HUES64 (cell line): ENCODE measurements around the gene CIART.

Source experiments
- H3K27ac ChIP-seq: 2 replicates; pipeline ENCODE4 v1.7.0; 2013; ENCODE audit warnings: low read depth, low read length, inconsistent platforms
- H3K27me3 ChIP-seq: 2 replicates; pipeline ENCODE4 v1.6.1; 2013; ENCODE audit warnings: mild to moderate bottlenecking, low read length; ENCODE audit not compliant: insufficient read depth
- H3K36me3 ChIP-seq: 2 replicates; pipeline ENCODE4 v1.6.1; 2013; ENCODE audit warnings: mild to moderate bottlenecking, low read length; ENCODE audit not compliant: insufficient read depth
- H3K4me1 ChIP-seq: 2 replicates; pipeline ENCODE4 v1.6.1; 2013; ENCODE audit warnings: mild to moderate bottlenecking, low read length, moderate library complexity; ENCODE audit not compliant: insufficient read depth
- H3K4me3 ChIP-seq: 2 replicates; pipeline ENCODE4 v1.5.1; 2013; ENCODE audit warnings: mild to moderate bottlenecking, low read length, moderate library complexity
- H3K9ac ChIP-seq: 2 replicates; pipeline ENCODE4 v1.6.1; 2013; ENCODE audit warnings: mild to moderate bottlenecking, low read depth, low read length
- H3K9me3 ChIP-seq: 2 replicates; pipeline ENCODE4 v1.6.1; 2013; ENCODE audit warnings: low read depth, low read length; ENCODE audit not compliant: insufficient read depth
- WGBS: fragments of 150-250, 120-280 bp; methylation state at CpG from one replicate; pipeline ENCODE4 v1.1.7; 2013; ENCODE audit warnings: missing lambda C conversion rate; 5-methylcytosine and 5-hydroxymethylcytosine counted together

Gene CIART

GRCh38 chr1:150237746-150238145 is 44.6 kb upstream of the CIART start:
- Histone ChIP-seq H3K4me1 (peaks cover 19% of the 10 kb centered on the region), H3K27ac (no peak overlapping the region), H3K9ac (no peak overlapping the region), H3K27me3 (no peaks in the 10 kb centered on the region), H3K36me3 (0 out of 2 replicates have a peak, but pooled peaks cover 3% of the 10 kb centered on the region), H3K4me3 (no peak overlapping the region), H3K9me3 (no peaks in the 10 kb centered on the region)
- 85% methylated on average over 20 of the region's 21 CpGs for WGBS

GRCh38 chr1:150243003-150243402 is 39.4 kb upstream of the CIART start:
- Histone ChIP-seq H3K27ac (no peak overlapping the region), H3K4me1 (no peaks in the 10 kb centered on the region), H3K9ac (no peak overlapping the region), H3K9me3 (no peaks in the 10 kb centered on the region), H3K36me3 (no peaks in the 10 kb centered on the region), H3K27me3 (no peaks in the 10 kb centered on the region), H3K4me3 (no peak overlapping the region)
- WGBS: 96% methylated on average over 3 of the region's 3 CpGs

GRCh38 chr1:150249936-150250335 is 32.4 kb upstream of the CIART start:
- H3K9ac ChIP-seq: no peak overlapping the region
- H3K27ac ChIP-seq: no peak overlapping the region
- H3K9me3 ChIP-seq: no peaks in the 10 kb centered on the region
- no peaks in the 10 kb centered on the region for H3K36me3 ChIP-seq
- no peaks in the 10 kb centered on the region for H3K27me3 ChIP-seq
- H3K4me1 ChIP-seq: no peaks in the 10 kb centered on the region
- WGBS: 89% methylated on average over 1 of the region's 2 CpGs
- no peak overlapping the region for H3K4me3 ChIP-seq

GRCh38 chr1:150256198-150256553 is 26.2 kb upstream of the CIART start:
- H3K4me1 ChIP-seq: peaks cover 30% of the 10 kb centered on the region
- peak overlapping the region; percentile 86 for H3K9ac ChIP-seq

GRCh38 chr1:150256554-150257341 is 25.6 kb upstream of the CIART start:
- peak overlapping the region; percentile 86 for H3K9ac ChIP-seq
- peaks cover 12% of the 10 kb centered on the region for H3K36me3 ChIP-seq
- WGBS: 3% methylated on average over 12 of the region's 14 CpGs
- peaks cover 30% of the 10 kb centered on the region for H3K4me1 ChIP-seq
- no peaks in the 10 kb centered on the region for H3K9me3 ChIP-seq
- peak overlapping the region; percentile 95 for H3K27ac ChIP-seq
- H3K4me3 ChIP-seq: peak overlapping the region; percentile 93
- H3K27me3 ChIP-seq: no peaks in the 10 kb centered on the region

More at GRCh38 chr1:150256198-150256553, 26.2 kb upstream of the CIART start:
- Histone ChIP-seq H3K9me3 (no peaks in the 10 kb centered on the region), H3K36me3 (peaks cover 6% of the 10 kb centered on the region), H3K27ac (peak overlapping the region; percentile 95), H3K27me3 (no peaks in the 10 kb centered on the region), H3K4me3 (peak overlapping the region; percentile 93)
- WGBS: no CpG with 5 or more reads among the region's 1 CpG

GRCh38 chr1:150257624-150258585 is 24.4 kb upstream of the CIART start, which contains the start of gene CA14:
TSS of gene CA14 (plus strand) at chr1:150257774. CDS start at chr1:150258129, 355 bp downstream.
- 2% methylated on average over 13 of the region's 13 CpGs for WGBS
- Histone ChIP-seq H3K4me1 (peaks cover 30% of the 10 kb centered on the region), H3K9ac (peak within 1 kb of the TSS; percentile 86), H3K36me3 (peaks cover 24% of the 10 kb centered on the region), H3K27ac (peak within 1 kb of the TSS; percentile 95), H3K27me3 (no peaks in the 10 kb centered on the region), H3K9me3 (no peaks in the 10 kb centered on the region), H3K4me3 (peak within 1 kb of the TSS; percentile 93)

GRCh38 chr1:150259217-150259616 is 23.1 kb upstream of the CIART start:
- 17% methylated on average over 4 of the region's 4 CpGs for WGBS
- Histone ChIP-seq H3K9ac (peak overlapping the region; percentile 86), H3K27me3 (no peaks in the 10 kb centered on the region), H3K9me3 (no peaks in the 10 kb centered on the region), H3K36me3 (peaks cover 35% of the 10 kb centered on the region), H3K4me3 (peak overlapping the region; percentile 93), H3K4me1 (peaks cover 30% of the 10 kb centered on the region), H3K27ac (peak overlapping the region; percentile 95; the same call in 1 of the 2 replicates)

GRCh38 chr1:150259758-150260669 is 22.3 kb upstream of the CIART start:
- no peaks in the 10 kb centered on the region for H3K27me3 ChIP-seq
- WGBS: 13% methylated on average over 9 of the region's 11 CpGs
- peak overlapping the region; percentile 86 for H3K9ac ChIP-seq
- H3K9me3 ChIP-seq: no peaks in the 10 kb centered on the region
- peaks cover 30% of the 10 kb centered on the region for H3K4me1 ChIP-seq
- peak overlapping the region; percentile 95; the same call in 1 of the 2 replicates for H3K27ac ChIP-seq
- peaks cover 43% of the 10 kb centered on the region for H3K36me3 ChIP-seq
- H3K4me3 ChIP-seq: peak overlapping the region; percentile 93

GRCh38 chr1:150261367-150261766 is 21.0 kb upstream of the CIART start:
- H3K27me3 ChIP-seq: no peaks in the 10 kb centered on the region
- H3K36me3 ChIP-seq: peaks cover 56% of the 10 kb centered on the region
- H3K9ac ChIP-seq: no peak overlapping the region
- peaks cover 22% of the 10 kb centered on the region for H3K4me1 ChIP-seq
- H3K27ac ChIP-seq: no peak overlapping the region
- H3K9me3 ChIP-seq: no peaks in the 10 kb centered on the region
- no peak overlapping the region for H3K4me3 ChIP-seq
- WGBS: 94% methylated on average over 6 of the region's 6 CpGs
